Measurements from ENCODE around the gene RASAL2. TPM values are rescaled to one million over a fixed set of nuclear protein-coding genes. Genes with fewer than 3 reads are reported as not detected.

RASAL2 gene
- total RNA-seq, 1 donor from 2014 or later: 24.3 TPM

DNA sequence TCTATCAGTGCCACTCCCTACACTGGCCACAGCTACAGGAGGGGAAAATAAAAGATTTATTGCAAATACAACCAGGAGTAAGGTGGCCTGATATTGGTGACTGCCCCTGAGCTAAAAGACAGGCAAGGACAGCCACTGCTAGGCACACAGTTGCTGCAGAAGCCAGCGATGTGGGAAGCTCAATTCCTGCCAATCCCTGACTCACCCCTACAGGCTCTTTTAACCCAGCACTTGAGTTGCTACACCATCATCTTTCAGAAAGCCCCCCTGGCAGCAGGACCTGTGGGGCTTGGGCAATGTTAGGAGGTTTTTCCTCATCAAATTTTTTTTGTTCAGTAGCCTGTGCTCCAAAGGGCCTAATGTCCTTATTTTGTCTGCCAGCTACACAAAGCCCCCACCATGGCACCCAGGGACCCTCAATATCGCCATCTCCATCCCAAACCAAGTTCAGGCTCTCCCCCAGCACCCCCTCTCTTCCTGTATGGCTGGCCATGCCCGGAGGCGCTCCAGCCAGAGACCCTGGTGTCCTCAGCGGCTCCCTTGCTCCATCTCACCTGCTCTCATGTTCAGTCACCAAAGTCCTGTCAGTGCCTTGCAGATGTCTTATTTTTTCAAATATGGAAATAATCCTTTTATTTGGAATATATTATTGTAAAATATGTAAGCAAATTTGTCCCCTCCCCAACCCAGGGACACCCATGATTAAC, 389.5 kb downstream of the RASAL2 start:
- no peak for DNase-seq (ENCODE audit: low read depth)

GRCh38 chr1:178484698-178485225, 390.9 kb downstream of the RASAL2 start:
- no peak for DNase-seq (ENCODE audit: low read depth)

GRCh38 chr1:178485541-178485981, 391.7 kb downstream of the RASAL2 start:
- DNase-seq (ENCODE audit: low read depth): no peak

DNA sequence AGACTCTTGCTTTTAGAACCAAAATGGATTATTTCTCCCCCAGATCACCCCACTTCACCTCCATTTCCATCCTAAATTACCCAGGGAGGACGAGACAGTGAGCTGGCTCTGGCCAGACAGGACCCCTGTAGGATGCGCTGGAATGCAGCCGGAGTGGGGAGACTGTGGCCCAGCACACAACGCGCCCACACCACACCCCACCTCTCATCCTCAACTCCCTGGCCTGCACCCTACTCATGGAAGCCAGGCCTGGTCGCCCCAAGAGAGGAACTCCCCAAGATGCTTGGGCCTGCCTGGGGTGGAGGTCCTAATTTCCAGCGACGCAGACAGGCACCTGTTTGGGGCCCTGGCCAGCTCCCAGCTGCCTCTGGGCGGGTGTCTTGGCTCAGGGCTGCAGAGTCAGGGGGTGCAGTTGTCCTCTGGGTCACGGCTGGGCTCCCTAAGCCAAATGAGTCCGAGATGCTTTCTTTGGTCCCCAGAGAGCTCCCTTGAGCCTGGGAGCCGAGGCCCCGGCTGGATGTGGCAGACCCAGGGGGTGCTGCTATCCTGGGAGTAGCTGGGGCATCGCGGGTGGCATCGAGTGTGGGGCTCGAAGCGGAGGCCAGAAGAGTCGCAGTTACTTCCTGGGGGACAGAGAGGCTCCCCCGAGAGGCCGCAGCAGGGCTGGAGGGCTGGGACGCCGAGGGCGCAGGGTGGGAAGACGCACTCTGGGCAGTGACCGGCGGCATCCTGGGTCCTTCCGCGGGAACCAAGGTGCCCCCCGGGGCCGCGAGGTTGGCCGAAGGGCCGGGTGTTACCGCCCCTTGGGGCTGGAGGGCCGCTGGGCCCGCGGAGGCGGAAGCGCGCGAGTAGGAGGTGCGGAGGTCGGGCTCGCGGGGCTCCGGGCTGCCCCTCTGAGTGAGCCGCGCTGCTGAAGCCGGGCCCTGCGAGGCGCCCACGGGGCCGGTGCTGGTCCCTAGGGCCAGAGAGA, 392.5 kb downstream of the RASAL2 start:
- DNase-seq (ENCODE audit: low read depth): no peak

DNA sequence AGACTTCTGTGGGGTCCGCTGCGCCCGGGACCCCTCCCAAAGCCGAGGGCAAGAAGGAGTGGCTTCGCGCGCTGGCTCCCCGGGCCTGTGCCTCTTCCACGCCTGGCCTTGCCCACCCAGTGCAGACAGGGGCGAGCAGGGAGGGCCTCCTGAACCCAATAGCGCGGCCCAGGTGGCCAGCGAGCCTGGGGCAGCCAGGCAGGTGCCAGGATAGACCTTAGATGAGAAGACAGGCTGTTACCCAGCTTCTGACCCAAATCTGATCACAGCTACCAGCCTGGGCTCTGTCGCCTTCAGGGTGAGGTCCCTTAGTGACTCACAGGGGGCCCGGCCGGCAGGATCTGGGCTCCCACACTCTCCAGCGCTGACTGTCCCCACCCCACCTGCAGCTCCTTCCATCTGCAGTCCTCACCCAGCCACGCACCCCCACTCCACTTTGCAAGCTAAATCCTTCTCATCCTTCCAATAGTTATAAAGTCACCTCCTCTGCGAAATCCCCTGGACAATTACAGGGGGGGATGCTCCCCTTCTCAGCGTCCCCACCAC, 393.2 kb downstream of the RASAL2 start:
- DNase-seq (ENCODE audit: low read depth): no peak

- DNase-seq (ENCODE audit: low read depth): no peak
Observed at GRCh38 chr1:178488393-178488792, 394.5 kb downstream of the RASAL2 start.

DNA sequence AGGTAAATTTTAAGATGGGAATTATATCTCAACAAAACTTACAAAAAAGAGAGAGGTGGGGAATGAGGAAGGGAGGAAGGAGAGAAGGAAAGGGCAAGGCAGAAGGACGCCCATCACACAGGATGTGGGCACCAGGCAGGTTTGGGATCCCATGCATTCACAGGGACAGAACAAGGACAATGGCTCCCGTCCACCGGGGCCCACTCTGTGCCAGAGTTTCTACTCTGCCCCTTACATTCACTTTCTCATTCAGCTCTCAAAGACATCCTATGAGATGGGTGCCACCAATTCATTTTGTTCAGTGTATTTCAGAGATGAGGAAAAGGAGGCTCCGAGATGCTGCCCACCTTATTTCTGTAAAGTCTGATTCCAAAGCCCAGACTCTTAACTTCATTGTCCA, 395.5 kb downstream of the RASAL2 start:
- DNase-seq (ENCODE audit: low read depth): no peak

DNA sequence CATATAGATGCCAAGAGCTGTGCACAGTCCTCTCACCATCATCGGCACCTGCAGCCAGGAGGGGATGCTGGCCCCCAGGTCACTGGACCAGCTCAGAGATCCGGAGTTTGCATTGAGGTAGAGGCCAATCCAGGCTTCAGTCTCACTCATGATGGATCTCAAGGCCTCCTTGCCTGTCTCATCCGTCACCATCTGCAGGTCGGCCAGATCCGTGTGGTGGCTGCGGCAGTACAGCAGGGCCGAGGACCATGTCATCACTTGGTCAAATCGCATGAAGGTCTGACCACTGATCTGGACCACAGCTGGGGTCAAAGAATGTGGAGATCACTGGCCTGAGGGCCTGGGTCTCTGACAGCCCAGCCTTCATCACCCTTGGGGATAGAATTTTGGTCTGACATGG, 396.2 kb downstream of the RASAL2 start:
- DNase-seq (ENCODE audit: low read depth): no peak

- DNase-seq (ENCODE audit: low read depth): no peak
Observed at GRCh38 chr1:178490967-178491366, 397.1 kb downstream of the RASAL2 start.

GRCh38 chr1:178491721-178492120, 397.8 kb downstream of the RASAL2 start:
- DNase-seq (ENCODE audit: low read depth): no peak

DNA sequence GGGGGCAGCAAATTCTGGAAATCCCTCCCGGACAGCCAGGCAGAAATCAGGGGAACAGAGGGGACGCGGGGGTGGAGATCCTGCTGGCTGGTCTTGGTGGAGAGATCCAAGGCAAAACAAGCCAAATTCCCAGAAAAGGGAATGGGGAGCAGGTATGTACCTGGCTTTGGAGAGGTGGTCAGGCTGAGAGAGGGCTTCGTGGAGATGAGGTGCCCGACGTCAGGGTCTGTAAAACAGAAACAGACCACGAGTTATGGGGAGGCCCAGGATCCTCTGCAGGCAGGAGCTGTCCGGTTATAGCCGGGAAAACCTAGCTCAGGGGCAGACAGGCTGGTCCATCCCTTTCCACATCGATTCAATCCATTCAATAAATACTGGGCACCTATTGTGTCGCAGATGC, 398.4 kb downstream of the RASAL2 start:
- DNase-seq (ENCODE audit: low read depth): no peak

GRCh38 chr1:178493301-178493741, 399.4 kb downstream of the RASAL2 start:
- DNase-seq (ENCODE audit: low read depth): no peak

GRCh38 chr1:178494569-178494971, 400.7 kb downstream of the RASAL2 start:
- DNase-seq (ENCODE audit: low read depth): no peak

DNA sequence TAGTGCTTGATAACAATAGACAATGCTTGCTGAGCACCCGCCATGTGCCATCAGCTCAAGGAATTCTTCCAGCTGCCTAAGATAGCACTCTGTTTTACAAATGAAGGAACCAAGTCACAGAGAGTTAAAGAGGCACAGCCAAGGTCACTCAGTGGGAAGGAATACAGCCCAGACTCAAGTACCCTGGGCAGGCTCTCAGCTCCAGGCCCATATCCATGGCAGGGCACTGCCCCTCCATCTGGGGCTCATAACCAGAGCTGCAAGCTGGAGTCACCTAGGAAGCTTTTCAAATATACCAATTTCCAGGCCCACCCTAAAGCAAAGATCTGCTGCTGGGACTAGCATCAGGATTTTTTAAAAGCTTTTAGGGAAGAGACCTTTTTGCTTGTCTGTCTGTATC, 401.3 kb downstream of the RASAL2 start:
- DNase-seq (ENCODE audit: low read depth): no peak

DNA sequence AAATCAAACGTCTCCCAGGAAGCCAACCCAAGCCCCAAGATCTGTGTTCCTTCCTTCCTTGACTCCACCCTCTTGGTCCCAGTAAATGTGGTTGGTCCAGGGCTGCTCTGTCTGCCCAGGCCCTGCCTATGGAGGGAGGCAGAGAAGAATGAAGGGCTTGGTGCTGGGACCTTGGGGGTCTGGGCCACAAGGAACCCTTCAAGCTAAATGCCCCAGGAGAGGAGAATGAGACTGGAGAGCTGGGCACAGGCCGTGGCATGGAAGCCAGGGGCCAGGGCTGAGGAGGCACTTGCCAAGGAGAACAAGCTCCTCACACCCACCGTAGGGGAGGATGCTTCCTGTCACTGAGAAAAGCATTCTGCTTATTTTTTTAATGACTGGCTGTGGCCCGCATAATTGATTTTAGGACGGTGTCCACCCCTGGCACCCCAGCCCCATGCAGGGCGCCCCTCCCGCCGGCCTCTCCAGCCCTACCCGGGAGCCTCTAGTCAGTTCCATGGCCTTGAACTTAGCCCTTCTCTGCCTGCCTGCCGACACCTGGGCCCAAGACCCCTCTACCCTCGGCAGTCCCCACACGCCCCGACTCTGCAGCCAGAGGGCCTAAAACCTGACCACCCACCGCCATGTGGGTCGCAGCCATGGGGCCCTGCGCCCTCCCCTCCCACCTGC, 402.0 kb downstream of the RASAL2 start:
- DNase-seq (ENCODE audit: low read depth): no peak

- DNase-seq (ENCODE audit: low read depth): no peak
Observed at GRCh38 chr1:178496410-178497135, 402.7 kb downstream of the RASAL2 start, which contains the start of gene CLEC20A. TSS of gene CLEC20A (minus strand) at chr1:178496964. CDS start at chr1:178496939, 25 bp downstream.

DNA sequence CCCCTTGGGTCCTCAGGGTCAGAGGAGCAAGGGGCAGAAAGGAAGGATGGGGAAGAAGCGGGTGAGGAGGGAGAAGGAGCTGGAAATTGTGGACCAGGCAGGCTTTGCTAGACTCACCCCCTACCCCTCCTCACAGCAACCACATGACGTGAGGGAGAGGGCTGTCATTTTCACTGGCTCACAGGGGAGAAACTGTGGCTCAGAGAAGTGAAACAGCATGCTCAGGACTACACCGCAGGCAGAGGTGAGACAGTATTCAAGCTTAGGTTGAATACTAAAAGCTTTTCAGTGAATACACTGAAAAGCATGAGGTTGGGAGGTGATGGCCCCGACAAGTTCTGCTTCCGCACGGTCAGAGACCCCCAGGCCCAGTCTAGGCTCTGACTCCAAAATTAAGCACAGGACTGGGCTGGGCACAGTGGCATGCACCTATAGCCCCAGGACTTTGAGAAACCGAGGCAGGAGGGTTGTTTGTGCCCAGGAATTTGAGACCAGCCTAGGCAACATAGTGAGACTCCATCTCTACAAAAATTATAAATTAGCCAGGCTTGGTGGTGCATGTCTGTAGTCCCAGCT, 404.1 kb downstream of the RASAL2 start:
- DNase-seq (ENCODE audit: low read depth): no peak

GRCh38 chr1:178498896-178499675, 405.2 kb downstream of the RASAL2 start:
- no peak for DNase-seq (ENCODE audit: low read depth)

GRCh38 chr1:178500091-178500770, 406.3 kb downstream of the RASAL2 start:
- no peak for DNase-seq (ENCODE audit: low read depth)

Data from myocyte (in vitro differentiated cells).